Stimulated activated naive CD4-positive, alpha-beta T cell (primary cell): Measurements from ENCODE around the gene NCAM1.

ENCODE experiments used
- DNase-seq, 6 experiments: peaks; one replicate each; lab custom pipeline; 2025; lab: John Stamatoyannopoulos, UW

NCAM1 gene

GRCh38 chr11:112968941-112969713 lies 7.9 kb downstream of the NCAM1 start:
- no peak for DNase-seq

GRCh38 chr11:112971195-112971594 lies 10.0 kb downstream of the NCAM1 start:
- DNase-seq: no peak

- DNase-seq: no peak
These were observed 10.6 kb downstream of the NCAM1 start for GRCh38 chr11:112971827-112972226.

GRCh38 chr11:112972399-112973145 lies 11.4 kb downstream of the NCAM1 start:
- DNase-seq: no peak

- no peak for DNase-seq
These were observed 13.8 kb downstream of the NCAM1 start for GRCh38 chr11:112975051-112975450.

- DNase-seq: no peak
These were observed 14.3 kb downstream of the NCAM1 start for GRCh38 chr11:112975493-112975892.

GRCh38 chr11:112977755-112978154 lies 16.5 kb downstream of the NCAM1 start:
- DNase-seq: no peak

- DNase-seq: no peak
These were observed 22.7 kb downstream of the NCAM1 start for GRCh38 chr11:112983887-112984286.

GRCh38 chr11:112989198-112989597 lies 28.0 kb downstream of the NCAM1 start:
- DNase-seq: no peak

- no peak for DNase-seq
These were observed 32.6 kb downstream of the NCAM1 start for GRCh38 chr11:112993808-112994207.

GRCh38 chr11:112995423-112996090 lies 34.3 kb downstream of the NCAM1 start:
- no peak for DNase-seq

- DNase-seq: no peak
These were observed 35.8 kb downstream of the NCAM1 start for GRCh38 chr11:112996994-112997393.

GRCh38 chr11:112997857-112998466 lies 36.7 kb downstream of the NCAM1 start:
- DNase-seq: no peak

GRCh38 chr11:112999520-112999919 lies 38.3 kb downstream of the NCAM1 start:
- no peak for DNase-seq

- no peak for DNase-seq
These were observed 40.5 kb downstream of the NCAM1 start for GRCh38 chr11:113001709-113002108.

GRCh38 chr11:113006896-113007445 lies 45.8 kb downstream of the NCAM1 start:
- no peak for DNase-seq

- DNase-seq: no peak
These were observed 53.3 kb downstream of the NCAM1 start for GRCh38 chr11:113014262-113015097.

- no peak for DNase-seq
These were observed 53.9 kb downstream of the NCAM1 start for GRCh38 chr11:113015098-113015455.

GRCh38 chr11:113016905-113017304 lies 55.7 kb downstream of the NCAM1 start:
- DNase-seq: no peak

- no peak for DNase-seq
These were observed 57.7 kb downstream of the NCAM1 start for GRCh38 chr11:113018913-113019312.

GRCh38 chr11:113019711-113020110 lies 58.5 kb downstream of the NCAM1 start:
- DNase-seq: no peak
